SK-N-SH treated with all-trans-retinoic acid at 6 μM for 48 hours (cell line): ENCODE data around the gene VPS33A.
A peak's percentile ranks its signal among the peaks of the same experiment; 100 is the strongest.

Experiments used
- ATAC-seq: fragments of 200-7000 bp; cut with Tn5 transposase; 3 replicates; pipeline ENCODE4 v1.9.1; 2020; ENCODE audit warnings: mild to moderate bottlenecking, moderate library complexity
- ARNTL ChIP-seq: fragments of 450-650 bp; formaldehyde crosslinking; IDR thresholded peaks from 2 replicates; pipeline ENCODE4 v1.5.0; 2020; ENCODE audit warnings: low read depth, mild to moderate bottlenecking, moderate library complexity, borderline replicate concordance
- BACH2 ChIP-seq: fragments of 250-450 bp; sonication (Bioruptor Pico); IDR thresholded peaks from 2 replicates; pipeline ENCODE4 v1.9.0; 2021; ENCODE audit warnings: mild to moderate bottlenecking, borderline replicate concordance
- CSDC2 ChIP-seq: fragments of 250-450 bp; sonication (Bioruptor Pico); IDR thresholded peaks from 2 replicates; pipeline ENCODE4 v1.5.0; 2020; ENCODE audit warnings: mild to moderate bottlenecking, moderate library complexity
- ESRRG ChIP-seq: fragments of 250-450 bp; sonication (Bioruptor Pico); IDR thresholded peaks from 2 replicates; pipeline ENCODE4 v1.6.1; 2021; ENCODE audit warnings: mild to moderate bottlenecking
- GLIS3 ChIP-seq: fragments of 250-450 bp; sonication (Bioruptor Pico); IDR thresholded peaks from 2 replicates; pipeline ENCODE4 v1.5.0; 2020; ENCODE audit warnings: mild to moderate bottlenecking, moderate library complexity
- ISL1 ChIP-seq: fragments of 250-450 bp; sonication (Bioruptor Pico); IDR thresholded peaks from 2 replicates; pipeline ENCODE4 v2.1.2; 2022; ENCODE audit warnings: mild to moderate bottlenecking, moderate library complexity
- OSR1 ChIP-seq: fragments of 250-450 bp; sonication (Bioruptor Pico); IDR thresholded peaks from 2 replicates; pipeline ENCODE4 v1.8.0; 2022; ENCODE audit warnings: moderate library complexity, mild to moderate bottlenecking, inconsistent platforms
- PATZ1 ChIP-seq: fragments of 250-450 bp; sonication (Bioruptor Pico); IDR thresholded peaks from 2 replicates; pipeline ENCODE4 v1.8.0; 2020; ENCODE audit warnings: mild to moderate bottlenecking, moderate library complexity, borderline replicate concordance
- PPARA ChIP-seq: fragments of 250-450 bp; sonication (Bioruptor Pico); IDR thresholded peaks from 2 replicates; pipeline ENCODE4 v1.5.0; 2020; ENCODE audit warnings: mild to moderate bottlenecking, borderline replicate concordance
- RARB ChIP-seq: fragments of 250-450 bp; sonication (Bioruptor Pico); IDR thresholded peaks from 2 replicates; pipeline ENCODE4 v1.8.0; 2021; ENCODE audit warnings: mild to moderate bottlenecking, moderate library complexity
- SNAI2 ChIP-seq: fragments of 250-450 bp; sonication (Bioruptor Pico); IDR thresholded peaks from 2 replicates; pipeline ENCODE4 v1.5.0; 2020; ENCODE audit warnings: mild to moderate bottlenecking, moderate library complexity
- TCF4 ChIP-seq: fragments of 250-450 bp; sonication (Bioruptor Pico); IDR thresholded peaks from 2 replicates; pipeline ENCODE4 v1.8.0; 2021; ENCODE audit warnings: mild to moderate bottlenecking, moderate library complexity, borderline replicate concordance
- TOX ChIP-seq: fragments of 250-450 bp; sonication (Bioruptor Pico); IDR thresholded peaks from 2 replicates; pipeline ENCODE4 v1.8.0; 2021; ENCODE audit warnings: mild to moderate bottlenecking, moderate library complexity, borderline replicate concordance
- TSHZ2 ChIP-seq: fragments of 250-450 bp; sonication (Bioruptor Pico); IDR thresholded peaks from 2 replicates; pipeline ENCODE4 v1.5.0; 2020; ENCODE audit warnings: mild to moderate bottlenecking, moderate library complexity
- ZC3H10 ChIP-seq: fragments of 250-450 bp; sonication (Bioruptor Pico); IDR thresholded peaks from 2 replicates; pipeline ENCODE4 v1.5.1; 2021; ENCODE audit warnings: mild to moderate bottlenecking, moderate library complexity
- ZFP30 ChIP-seq: fragments of 450-650 bp; formaldehyde crosslinking; IDR thresholded peaks from 2 replicates; pipeline ENCODE4 v1.5.0; 2022; ENCODE audit warnings: mild to moderate bottlenecking, moderate library complexity
- ZNF565 ChIP-seq: fragments of 450-650 bp; formaldehyde crosslinking; conservative IDR thresholded peaks from 2 replicates; pipeline ENCODE4 v1.5.0; 2020; ENCODE audit warnings: low read depth, mild to moderate bottlenecking, moderate library complexity
- ZNF70 ChIP-seq: fragments of 450-650 bp; formaldehyde crosslinking; IDR thresholded peaks from 2 replicates; pipeline ENCODE4 v1.5.0; 2020; ENCODE audit warnings: mild to moderate bottlenecking, moderate library complexity
- ZNF8 ChIP-seq: fragments of 450-650 bp; formaldehyde crosslinking; IDR thresholded peaks from 2 replicates; pipeline ENCODE4 v1.5.0; 2020; ENCODE audit warnings: mild to moderate bottlenecking, moderate library complexity
- TF ChIP-seq, protein P1 (sequence below): fragments of 250-450 bp; sonication (Bioruptor Pico); IDR thresholded peaks from 2 replicates; pipeline ENCODE4 v1.5.1; 2021; ENCODE audit warnings: mild to moderate bottlenecking, moderate library complexity
- TF ChIP-seq, protein P2 (sequence below): fragments of 250-450 bp; sonication (Bioruptor Pico); IDR thresholded peaks from 2 replicates; pipeline ENCODE4 v1.5.1; 2020; ENCODE audit warnings: low read depth, mild to moderate bottlenecking, moderate library complexity

Gene VPS33A

GRCh38 chr12:122309564-122310121 lies 43.3 kb upstream of the VPS33A start:
- TF ChIP-seq TOX (CRISPR knock-in tag): no peak
- no peak for TF ChIP-seq GLIS3 (CRISPR knock-in tag)
- TF ChIP-seq TCF4 (CRISPR knock-in tag): no peak
- ATAC-seq: peak; percentile 67

DNA sequence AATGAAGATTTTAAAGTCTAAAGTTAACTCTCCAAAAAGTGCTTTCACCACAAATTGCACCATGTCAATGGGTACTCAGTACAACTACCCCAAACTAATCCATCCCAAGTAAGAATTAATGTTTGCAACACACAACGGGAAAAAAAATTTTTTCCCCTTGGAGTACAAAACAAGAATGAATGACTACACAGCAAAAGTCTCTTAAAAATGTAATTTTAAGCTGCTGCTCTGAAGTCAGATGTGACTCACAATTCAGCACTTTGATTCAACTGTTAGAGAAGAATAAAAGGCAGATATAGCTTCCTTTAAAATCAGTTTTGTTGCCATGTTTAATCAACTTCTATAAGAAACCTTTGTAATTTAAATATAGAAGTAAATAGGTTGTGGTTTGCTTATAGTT lies 42.5 kb upstream of the VPS33A start:
- peak; percentile 72 for ATAC-seq
- no peak for TF ChIP-seq CSDC2 (CRISPR knock-in tag)
- TF ChIP-seq, protein P1, sequence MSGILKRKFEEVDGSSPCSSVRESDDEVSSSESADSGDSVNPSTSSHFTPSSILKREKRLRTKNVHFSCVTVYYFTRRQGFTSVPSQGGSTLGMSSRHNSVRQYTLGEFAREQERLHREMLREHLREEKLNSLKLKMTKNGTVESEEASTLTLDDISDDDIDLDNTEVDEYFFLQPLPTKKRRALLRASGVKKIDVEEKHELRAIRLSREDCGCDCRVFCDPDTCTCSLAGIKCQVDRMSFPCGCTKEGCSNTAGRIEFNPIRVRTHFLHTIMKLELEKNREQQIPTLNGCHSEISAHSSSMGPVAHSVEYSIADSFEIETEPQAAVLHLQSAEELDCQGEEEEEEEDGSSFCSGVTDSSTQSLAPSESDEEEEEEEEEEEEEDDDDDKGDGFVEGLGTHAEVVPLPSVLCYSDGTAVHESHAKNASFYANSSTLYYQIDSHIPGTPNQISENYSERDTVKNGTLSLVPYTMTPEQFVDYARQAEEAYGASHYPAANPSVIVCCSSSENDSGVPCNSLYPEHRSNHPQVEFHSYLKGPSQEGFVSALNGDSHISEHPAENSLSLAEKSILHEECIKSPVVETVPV: no peak
- TF ChIP-seq, all 23 proteins: peak for 0

GRCh38 chr12:122306407-122306806 lies 40.1 kb upstream of the VPS33A start:
- TF ChIP-seq PPARA (no peak), ESRRG (CRISPR knock-in tag) (no peak), TCF4 (CRISPR knock-in tag) (no peak), OSR1 (no peak), ZNF8 (CRISPR knock-in tag) (no peak)
- TF ChIP-seq, all 23 proteins: peak for 0
- ATAC-seq: no peak

DNA sequence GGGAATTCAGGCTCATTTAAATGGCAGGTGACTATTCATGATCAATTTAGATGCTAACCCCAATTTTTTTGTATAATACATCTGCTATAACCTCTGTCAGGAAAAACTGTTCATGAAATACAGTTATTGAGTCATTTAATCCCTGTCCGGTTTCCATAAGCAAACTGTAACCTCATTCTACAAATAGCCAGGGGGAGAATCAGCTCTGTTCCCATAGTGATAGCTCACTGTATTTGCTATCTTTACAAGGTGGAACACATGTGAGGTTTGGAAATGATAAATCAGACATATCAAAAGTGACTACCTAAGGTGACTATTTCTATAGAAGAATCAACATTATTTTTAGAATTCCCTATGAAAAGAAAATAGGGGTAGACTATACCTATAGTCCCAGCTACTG lies 38.6 kb upstream of the VPS33A start:
- no peak for ATAC-seq

GRCh38 chr12:122303068-122303467 lies 36.8 kb upstream of the VPS33A start:
- ATAC-seq: no peak
- TF ChIP-seq TOX (CRISPR knock-in tag) (no peak), ZNF70 (CRISPR knock-in tag) (no peak), ISL1 (CRISPR knock-in tag) (no peak), BACH2 (CRISPR knock-in tag) (no peak), PPARA (no peak), ZC3H10 (CRISPR knock-in tag) (no peak), OSR1 (no peak)

More for the DNA sequence above, 38.6 kb upstream of the VPS33A start:
- TF ChIP-seq ZNF70 (CRISPR knock-in tag): no peak
- TF ChIP-seq ZC3H10 (CRISPR knock-in tag): no peak
- no peak for TF ChIP-seq ZNF8 (CRISPR knock-in tag)
- TF ChIP-seq BACH2 (CRISPR knock-in tag): no peak
- no peak for TF ChIP-seq ARNTL (CRISPR knock-in tag)
- TF ChIP-seq RARB (CRISPR knock-in tag): no peak
- no peak for TF ChIP-seq CSDC2 (CRISPR knock-in tag)
- TF ChIP-seq TSHZ2: no peak
- TF ChIP-seq ZNF565 (CRISPR knock-in tag): no peak
- TF ChIP-seq, protein P1: no peak
- TF ChIP-seq TOX (CRISPR knock-in tag): no peak
- no peak for TF ChIP-seq ZFP30 (CRISPR knock-in tag)
- TF ChIP-seq, all 23 proteins: peak for 0

DNA sequence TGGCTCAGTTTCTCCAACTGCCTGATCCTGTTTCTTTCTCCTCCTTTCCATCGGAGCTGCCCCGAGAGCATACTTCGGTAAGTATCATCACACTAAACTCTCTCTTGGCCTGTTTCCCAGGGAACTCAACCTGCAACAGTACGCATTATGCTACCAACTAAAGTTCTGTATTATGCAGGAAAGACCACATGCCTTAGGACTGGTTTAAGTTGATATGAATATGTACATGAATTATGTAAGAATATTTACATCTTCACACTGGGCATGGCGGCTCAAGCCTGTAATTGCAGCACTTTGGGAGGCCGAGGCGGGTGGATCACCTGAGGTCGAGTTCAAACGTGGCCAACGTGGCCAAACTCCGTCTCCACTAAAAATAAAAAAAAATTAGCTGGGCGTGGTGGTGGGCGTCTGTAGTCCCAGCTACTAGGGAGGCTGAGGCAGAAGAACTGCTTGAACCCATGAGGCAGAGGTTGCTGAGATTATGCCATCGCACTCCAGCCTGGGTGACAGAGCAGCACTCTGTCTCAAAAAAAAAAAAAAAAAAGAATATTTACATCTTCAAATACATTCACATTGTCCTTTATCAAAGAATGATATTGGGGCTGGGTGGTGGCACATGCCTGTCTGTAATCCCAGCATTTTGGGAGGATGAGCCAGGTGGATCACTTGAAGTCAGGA lies 31.9 kb upstream of the VPS33A start:
- ATAC-seq: no peak
- TF ChIP-seq PATZ1 (CRISPR knock-in tag): no peak
- TF ChIP-seq ZC3H10 (CRISPR knock-in tag): no peak
- TF ChIP-seq, protein P2, sequence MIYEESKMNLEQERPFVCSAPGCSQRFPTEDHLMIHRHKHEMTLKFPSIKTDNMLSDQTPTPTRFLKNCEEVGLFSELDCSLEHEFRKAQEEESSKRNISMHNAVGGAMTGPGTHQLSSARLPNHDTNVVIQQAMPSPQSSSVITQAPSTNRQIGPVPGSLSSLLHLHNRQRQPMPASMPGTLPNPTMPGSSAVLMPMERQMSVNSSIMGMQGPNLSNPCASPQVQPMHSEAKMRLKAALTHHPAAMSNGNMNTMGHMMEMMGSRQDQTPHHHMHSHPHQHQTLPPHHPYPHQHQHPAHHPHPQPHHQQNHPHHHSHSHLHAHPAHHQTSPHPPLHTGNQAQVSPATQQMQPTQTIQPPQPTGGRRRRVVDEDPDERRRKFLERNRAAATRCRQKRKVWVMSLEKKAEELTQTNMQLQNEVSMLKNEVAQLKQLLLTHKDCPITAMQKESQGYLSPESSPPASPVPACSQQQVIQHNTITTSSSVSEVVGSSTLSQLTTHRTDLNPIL (CRISPR knock-in tag): no peak
- no peak for TF ChIP-seq TOX (CRISPR knock-in tag)
- no peak for TF ChIP-seq CSDC2 (CRISPR knock-in tag)
- TF ChIP-seq ARNTL (CRISPR knock-in tag): no peak
- no peak for TF ChIP-seq GLIS3 (CRISPR knock-in tag)
- no peak for TF ChIP-seq BACH2 (CRISPR knock-in tag)
- no peak for TF ChIP-seq SNAI2 (CRISPR knock-in tag)
- TF ChIP-seq ZNF565 (CRISPR knock-in tag): no peak
- no peak for TF ChIP-seq ISL1 (CRISPR knock-in tag)
